CD4-positive, alpha-beta T cell (primary cell): ENCODE data around the gene MACROD2. TPM values are rescaled to one million over a fixed set of nuclear protein-coding genes. Genes with fewer than 3 reads are reported as not detected.

Source experiments
- ATAC-seq: fragments of 200-7000 bp; cut with Tn5 transposase; one replicate; pipeline ENCODE4 v1.10.0; 2022; ENCODE audit warnings: mild to moderate bottlenecking; ENCODE audit not compliant: poor library complexity
- CTCF ChIA-PET: fragments of 350-600 bp; sonication (Branson Sonifier 250); formaldehyde crosslinking; loops from one replicate; lab custom pipeline; 2021; ENCODE audit warnings: antibody characterized with exemption, inconsistent platforms; lab: Charles Lee
- POLR2A ChIA-PET: fragments of 350-600 bp; sonication (Branson Sonifier 250); formaldehyde crosslinking; loops from one replicate; lab custom pipeline; 2021; ENCODE audit warnings: antibody characterized with exemption, inconsistent platforms; lab: Charles Lee
- DNase-seq, 14 experiments: peaks; one replicate each; pipeline ENCODE4 v3.0.0-alpha.2; 2013 to 2020; ENCODE audit warnings: mixed read lengths in 2 of 14
- H3K27ac ChIP-seq, 2 donors: one replicate each; pipeline versions ENCODE4 v1.5.1 to v1.7.0; 2013; ENCODE audit warnings: low read length in 2 of 2, low read depth in 1 of 2, mild to moderate bottlenecking in 1 of 2
- H3K27me3 ChIP-seq, 2 experiments: 1 replicate in 1 of 2; 2 replicates in 1 of 2; pipeline versions ENCODE4 v1.6.1 to v1.7.0; 2013; ENCODE audit warnings: low read length in 2 of 2, control low read depth in 1 of 2, mild to moderate bottlenecking in 1 of 2, moderate library complexity in 1 of 2; ENCODE audit not compliant: insufficient read depth in 2 of 2, control insufficient read depth in 1 of 2
- H3K36me3 ChIP-seq: one replicate; pipeline ENCODE4 v1.6.1; 2013; ENCODE audit warnings: low read length, control low read depth; ENCODE audit not compliant: insufficient read depth
- H3K4me1 ChIP-seq: one replicate; pipeline ENCODE4 v1.6.1; 2013; ENCODE audit warnings: low read length, control low read depth; ENCODE audit not compliant: insufficient read depth
- H3K4me3 ChIP-seq: one replicate; pipeline ENCODE4 v1.5.1; 2013; ENCODE audit warnings: mild to moderate bottlenecking, low read length, moderate library complexity
- H3K9me3 ChIP-seq, 2 experiments: 1 replicate in 1 of 2; 2 replicates in 1 of 2; pipeline versions ENCODE4 v1.6.1 to v1.7.0; 2013; ENCODE audit warnings: low read length in 2 of 2, mild to moderate bottlenecking in 2 of 2, control low read depth in 1 of 2, moderate library complexity in 1 of 2; ENCODE audit not compliant: control insufficient read depth in 1 of 2, insufficient read depth in 1 of 2
- H3K27ac Mint-ChIP-seq: one replicate; pipeline ENCODE4 v1.8.0; 2020; ENCODE audit warnings: mixed read lengths
- H3K27me3 Mint-ChIP-seq: one replicate; pipeline ENCODE4 v1.8.0; 2021; ENCODE audit warnings: mixed read lengths
- H3K36me3 Mint-ChIP-seq: one replicate; pipeline ENCODE4 v1.8.0; 2021; ENCODE audit warnings: low read depth, mixed read lengths
- H3K4me1 Mint-ChIP-seq: one replicate; pipeline ENCODE4 v1.8.0; 2021; ENCODE audit warnings: low read depth, mixed read lengths
- H3K4me3 Mint-ChIP-seq: one replicate; pipeline ENCODE4 v1.8.0; 2020; ENCODE audit warnings: mild to moderate bottlenecking, mixed read lengths
- H3K9me3 Mint-ChIP-seq: one replicate; pipeline ENCODE4 v1.8.0; 2020; ENCODE audit warnings: mixed read lengths
- CTCF ChIP-seq: fragments of 200-600 bp; IDR thresholded peaks from one replicate; pipeline ENCODE4 v1.8.0; 2022; ENCODE audit warnings: antibody characterized with exemption, mild to moderate bottlenecking
- intact Hi-C, 2 experiments: fragments of 100-400 bp; cut with DNase I in 1 of 2; cut with micrococcal nuclease in 1 of 2; formaldehyde crosslinking; loops; one replicate each; pipeline versions ENCODE4 v1.15.1 to v1.9.0; 2023 to 2025; cut with DNase I, micrococcal nuclease
- total RNA-seq, 174 experiments: library from RNA in 2 of 174; stranded (reverse) in 2 of 174; gene quantifications; one replicate each; pipeline ENCODE4 v1.2.3 and lab custom pipeline; 2021 to 2026

The MACROD2 gene
- total RNA-seq, 2 experiments from 2014 or later, result not detected

- Mint-ChIP-seq H3K36me3 (no peaks in the 10 kb centered on the region), H3K27me3 (no peaks in the 10 kb centered on the region), H3K4me1 (no peaks in the 10 kb centered on the region), H3K4me3 (no peak overlapping the region), H3K9me3 (peaks cover 14% of the 10 kb centered on the region), H3K27ac (no peak overlapping the region)
- no peak overlapping the region for H3K4me3 ChIP-seq
- ChIA-PET POLR2A (no interaction called here), CTCF (no interaction called here)
- H3K27ac ChIP-seq, result no peak overlapping the region
- no peaks in the 10 kb centered on the region for H3K36me3 ChIP-seq
- DNase-seq (no peak), ATAC-seq (no peak)
- H3K27me3 ChIP-seq, result no peaks in the 10 kb centered on the region
- H3K4me1 ChIP-seq, result no peaks in the 10 kb centered on the region
- no peak for TF ChIP-seq CTCF
- peaks cover 4 to 9% of the 10 kb centered on the region in 2 experiments for H3K9me3 ChIP-seq
- intact Hi-C loops, result no loop called here
Observed at GRCh38 chr20:14355791-14356190, 360.5 kb downstream of the MACROD2 start.

GRCh38 chr20:14360416-14360815 lies 365.1 kb downstream of the MACROD2 start:
- Mint-ChIP-seq H3K4me1 (no peaks in the 10 kb centered on the region), H3K4me3 (no peak overlapping the region), H3K36me3 (no peaks in the 10 kb centered on the region), H3K27ac (no peak overlapping the region), H3K27me3 (no peaks in the 10 kb centered on the region), H3K9me3 (peaks cover 10% of the 10 kb centered on the region)
- Histone ChIP-seq H3K4me1 (no peaks in the 10 kb centered on the region), H3K4me3 (no peak overlapping the region), H3K36me3 (no peaks in the 10 kb centered on the region), H3K9me3 (peaks cover 0 to 14% of the 10 kb centered on the region in 2 experiments), H3K27ac (no peak overlapping the region), H3K27me3 (no peaks in the 10 kb centered on the region)
- ChIA-PET CTCF (no interaction called here), POLR2A (no interaction called here)
- ATAC-seq (no peak), DNase-seq (no peak)
- intact Hi-C loops, result no loop called here
- no peak for TF ChIP-seq CTCF

DNA sequence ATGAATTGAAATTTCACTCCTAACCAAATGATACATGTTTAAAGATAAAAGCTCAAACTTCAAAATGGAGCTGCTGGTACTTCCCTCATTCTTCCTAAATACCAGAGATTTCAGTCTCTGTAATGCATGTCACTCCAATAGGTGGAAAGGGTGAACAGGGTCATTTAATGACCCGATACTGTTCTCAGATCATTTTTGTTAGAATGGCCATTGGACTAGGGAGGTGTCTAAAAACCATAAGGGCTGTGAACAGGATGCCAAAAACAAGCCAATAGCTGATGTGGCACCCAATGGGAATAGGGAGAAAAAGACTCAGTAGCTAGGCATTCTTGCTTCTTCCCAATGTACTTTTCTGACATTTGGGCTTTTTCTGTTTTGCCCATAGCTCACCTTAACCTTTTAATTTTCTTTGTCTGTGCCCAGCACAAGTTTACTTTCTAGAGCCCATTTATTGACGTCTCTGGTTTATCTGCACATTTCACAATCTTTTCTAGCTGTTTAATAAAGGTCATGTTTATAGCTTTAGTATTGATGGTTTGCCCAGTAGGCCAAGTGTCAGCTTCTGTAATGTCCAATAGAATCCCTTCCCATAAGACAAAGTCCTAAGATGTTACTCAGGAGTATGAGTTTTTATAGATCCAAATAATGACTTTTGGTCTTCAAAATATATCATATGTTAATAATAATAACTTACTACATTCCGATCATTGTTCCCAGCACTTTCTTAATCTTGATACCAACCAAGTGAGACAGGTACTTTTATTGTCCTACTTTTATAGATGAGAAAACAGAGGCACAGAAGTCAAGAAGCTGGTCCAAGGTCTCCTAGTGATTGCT lies 366.4 kb downstream of the MACROD2 start:
- H3K27ac ChIP-seq, result no peak overlapping the region
- DNase-seq, result no peak

More for the DNA sequence above, 366.4 kb downstream of the MACROD2 start:
- Mint-ChIP-seq H3K9me3 (peaks cover 12% of the 10 kb centered on the region), H3K27ac (no peak overlapping the region), H3K27me3 (no peaks in the 10 kb centered on the region), H3K4me3 (no peak overlapping the region), H3K36me3 (no peaks in the 10 kb centered on the region), H3K4me1 (no peaks in the 10 kb centered on the region)
- TF ChIP-seq CTCF, result no peak
- POLR2A ChIA-PET, result no interaction called here
- no peak for ATAC-seq
- intact Hi-C loops, result no loop called here
- no peaks in the 10 kb centered on the region for H3K36me3 ChIP-seq
- CTCF ChIA-PET, result no interaction called here
- peaks cover 0 to 14% of the 10 kb centered on the region in 2 experiments for H3K9me3 ChIP-seq
- H3K27me3 ChIP-seq, result no peaks in the 10 kb centered on the region
- no peak overlapping the region for H3K4me3 ChIP-seq
- H3K4me1 ChIP-seq, result no peaks in the 10 kb centered on the region
